BE2C (cell line): Measurements from ENCODE around the gene AGFG1.
A peak's percentile ranks its signal among the peaks of the same experiment; 100 is the strongest.

Experiments used
- DNase-seq: peaks from one replicate; pipeline ENCODE4 v3.0.0-alpha.2; 2020
- H3K27me3 ChIP-seq: fragments of 250-450 bp; sonication (Bioruptor Pico); 2 replicates; pipeline ENCODE4 v1.5.1; 2020; ENCODE audit warnings: mild to moderate bottlenecking
- H3K36me3 ChIP-seq: fragments of 250-450 bp; sonication (Bioruptor Pico); 2 replicates; pipeline ENCODE4 v1.5.1; 2020; ENCODE audit warnings: mild to moderate bottlenecking
- H3K4me1 ChIP-seq: fragments of 250-450 bp; sonication (Bioruptor Pico); 2 replicates; pipeline ENCODE4 v1.5.1; 2020
- H3K4me3 ChIP-seq: 2 replicates; pipeline ENCODE4 v1.5.1; 2011; ENCODE audit warnings: low read depth, low read length
- H3K9me3 ChIP-seq: fragments of 250-450 bp; sonication (Bioruptor Pico); 2 replicates; pipeline ENCODE4 v1.5.1; 2020
- TF ChIP-seq, protein P1 (sequence below): IDR thresholded peaks from 2 replicates; pipeline ENCODE4 v1.5.1; 2012; ENCODE audit warnings: mild to moderate bottlenecking, low read depth, low read length

AGFG1 gene

DNA sequence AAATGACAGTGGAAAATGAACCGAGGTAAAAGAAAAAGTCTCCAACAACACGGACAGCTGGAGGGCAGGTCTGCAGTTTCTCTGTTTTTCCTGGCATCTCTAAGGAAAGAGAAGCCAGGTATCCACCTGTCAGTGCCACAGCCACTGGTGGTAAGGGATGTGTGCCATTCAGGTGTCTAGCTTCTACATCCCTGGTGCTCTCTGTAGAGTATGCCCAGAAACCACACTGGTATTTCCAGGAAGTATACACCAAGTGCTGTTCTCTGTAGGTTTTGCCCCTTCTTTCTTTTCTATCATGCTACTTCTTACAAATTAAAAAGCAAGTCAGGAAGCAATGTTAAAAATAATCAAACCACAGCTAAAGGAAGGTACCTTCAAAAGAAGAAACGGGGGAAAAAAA lies 7.6 kb upstream of the AGFG1 start:
- Histone ChIP-seq H3K9me3 (no peaks in the 10 kb centered on the region), H3K27me3 (no peaks in the 10 kb centered on the region), H3K4me1 (peaks cover 4% of the 10 kb centered on the region; the same call in 1 of the 2 replicates), H3K36me3 (no peaks in the 10 kb centered on the region), H3K4me3 (no peak overlapping the region)
- TF ChIP-seq, protein P1, sequence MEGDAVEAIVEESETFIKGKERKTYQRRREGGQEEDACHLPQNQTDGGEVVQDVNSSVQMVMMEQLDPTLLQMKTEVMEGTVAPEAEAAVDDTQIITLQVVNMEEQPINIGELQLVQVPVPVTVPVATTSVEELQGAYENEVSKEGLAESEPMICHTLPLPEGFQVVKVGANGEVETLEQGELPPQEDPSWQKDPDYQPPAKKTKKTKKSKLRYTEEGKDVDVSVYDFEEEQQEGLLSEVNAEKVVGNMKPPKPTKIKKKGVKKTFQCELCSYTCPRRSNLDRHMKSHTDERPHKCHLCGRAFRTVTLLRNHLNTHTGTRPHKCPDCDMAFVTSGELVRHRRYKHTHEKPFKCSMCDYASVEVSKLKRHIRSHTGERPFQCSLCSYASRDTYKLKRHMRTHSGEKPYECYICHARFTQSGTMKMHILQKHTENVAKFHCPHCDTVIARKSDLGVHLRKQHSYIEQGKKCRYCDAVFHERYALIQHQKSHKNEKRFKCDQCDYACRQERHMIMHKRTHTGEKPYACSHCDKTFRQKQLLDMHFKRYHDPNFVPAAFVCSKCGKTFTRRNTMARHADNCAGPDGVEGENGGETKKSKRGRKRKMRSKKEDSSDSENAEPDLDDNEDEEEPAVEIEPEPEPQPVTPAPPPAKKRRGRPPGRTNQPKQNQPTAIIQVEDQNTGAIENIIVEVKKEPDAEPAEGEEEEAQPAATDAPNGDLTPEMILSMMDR, result no peak
- no peak for DNase-seq

DNA sequence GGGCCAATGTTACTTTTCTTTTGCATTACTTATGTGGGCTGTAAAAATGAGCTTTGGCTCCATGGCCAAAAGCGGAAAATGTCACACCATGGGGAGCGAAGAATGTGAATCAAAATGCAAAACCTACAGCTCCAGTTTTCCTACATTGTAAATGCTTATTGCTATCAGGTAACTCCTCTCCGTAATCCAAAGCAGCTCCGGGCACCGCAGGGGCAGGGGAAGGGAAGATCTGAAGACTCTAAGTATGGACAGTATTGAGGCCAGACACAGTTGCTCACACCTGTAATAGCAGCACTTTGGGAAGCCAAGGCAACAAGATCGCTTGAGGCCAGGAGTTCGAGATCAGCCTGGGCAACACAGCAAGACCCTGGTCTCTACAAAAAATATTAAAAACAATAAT lies 7.1 kb upstream of the AGFG1 start:
- peaks cover 4% of the 10 kb centered on the region; the same call in 1 of the 2 replicates for H3K4me1 ChIP-seq
- no peak for DNase-seq
- H3K36me3 ChIP-seq, result no peaks in the 10 kb centered on the region
- no peak overlapping the region for H3K4me3 ChIP-seq
- no peaks in the 10 kb centered on the region for H3K27me3 ChIP-seq
- TF ChIP-seq, protein P1, result no peak
- H3K9me3 ChIP-seq, result no peaks in the 10 kb centered on the region

- Histone ChIP-seq H3K4me3 (no peak overlapping the region), H3K27me3 (no peaks in the 10 kb centered on the region), H3K36me3 (no peaks in the 10 kb centered on the region), H3K9me3 (no peaks in the 10 kb centered on the region), H3K4me1 (no peaks in the 10 kb centered on the region)
- TF ChIP-seq, protein P1, result no peak
- DNase-seq, result no peak
These were observed 4.9 kb upstream of the AGFG1 start for GRCh38 chr2:227466887-227467600.

GRCh38 chr2:227471412-227471811 lies 544 bp upstream of the AGFG1 start:
- TF ChIP-seq, protein P1, result no peak
- no peaks in the 10 kb centered on the region for H3K27me3 ChIP-seq
- no peak for DNase-seq
- no peaks in the 10 kb centered on the region for H3K4me1 ChIP-seq
- H3K36me3 ChIP-seq, result no peaks in the 10 kb centered on the region
- no peak overlapping the region for H3K4me3 ChIP-seq
- H3K9me3 ChIP-seq, result no peaks in the 10 kb centered on the region

- Histone ChIP-seq H3K4me1 (no peaks in the 10 kb centered on the region), H3K9me3 (no peaks in the 10 kb centered on the region), H3K36me3 (no peaks in the 10 kb centered on the region), H3K4me3 (peak overlapping the region; percentile 75), H3K27me3 (no peaks in the 10 kb centered on the region)
- peak; percentile 62 for DNase-seq
- TF ChIP-seq, protein P1, result no peak
These were observed 537 bp downstream of the AGFG1 start for GRCh38 chr2:227472265-227473121.

- TF ChIP-seq, protein P1, result no peak
- H3K36me3 ChIP-seq, result no peaks in the 10 kb centered on the region
- peak overlapping the region; percentile 75 for H3K4me3 ChIP-seq
- H3K4me1 ChIP-seq, result no peaks in the 10 kb centered on the region
- H3K9me3 ChIP-seq, result no peaks in the 10 kb centered on the region
- DNase-seq, result no peak
- H3K27me3 ChIP-seq, result no peaks in the 10 kb centered on the region
These were observed 1.1 kb downstream of the AGFG1 start for GRCh38 chr2:227473122-227473461.
